ENCODE data around the gene C1QL4. TPM values are rescaled to one million over a fixed set of nuclear protein-coding genes. Genes with fewer than 3 reads are reported as not detected.
"Not testable (repeated sequence)": the region's sequence is repeated elsewhere in the genome, so short reads cannot be mapped to it uniquely, and the experiment has no call there.

The C1QL4 gene
- polyA plus RNA-seq, 1 donor from 2014 or later: not detected

GRCh38 chr12:49342914-49343731 is 6.1 kb upstream of the C1QL4 start:
- Mint-ChIP-seq H3K27me3 (peaks cover 50% of the 10 kb centered on the region), H3K4me3 (peak overlapping the region; percentile 73 to 91 (median 90)), H3K9me3 (peaks cover 0 to 1% (median 0%) of the 10 kb centered on the region in 3 donors), H3K4me1 (peaks cover 20 to 24% (median 23%) of the 10 kb centered on the region in 3 donors), H3K36me3 (no peaks in the 10 kb centered on the region), H3K27ac (peak overlapping the region; percentile 73 to 86 (median 86))

GRCh38 chr12:49342066-49342913 is 5.3 kb upstream of the C1QL4 start:
- peaks cover 0 to 1% (median 0%) of the 10 kb centered on the region in 3 donors for H3K9me3 Mint-ChIP-seq
- peaks cover 49% of the 10 kb centered on the region for H3K27me3 Mint-ChIP-seq
- peak overlapping the region in 2 of 3 donors; percentile 73 to 86 for H3K27ac Mint-ChIP-seq
- no peaks in the 10 kb centered on the region for H3K36me3 Mint-ChIP-seq
- H3K4me3 Mint-ChIP-seq: peak overlapping the region; percentile 73 to 91 (median 90)
- H3K4me1 Mint-ChIP-seq: peaks cover 20 to 22% (median 22%) of the 10 kb centered on the region in 3 donors

GRCh38 chr12:49341777-49342065 is 4.7 kb upstream of the C1QL4 start:
- H3K9me3 Mint-ChIP-seq: peaks cover 0 to 1% (median 0%) of the 10 kb centered on the region in 3 donors
- H3K4me1 Mint-ChIP-seq: peaks cover 16 to 19% (median 18%) of the 10 kb centered on the region in 3 donors
- no peaks in the 10 kb centered on the region for H3K36me3 Mint-ChIP-seq
- H3K27me3 Mint-ChIP-seq: peaks cover 48% of the 10 kb centered on the region
- H3K27ac Mint-ChIP-seq: no peak overlapping the region
- H3K4me3 Mint-ChIP-seq: peak overlapping the region; percentile 19 to 61 (median 38)

- H3K36me3 Mint-ChIP-seq: no peaks in the 10 kb centered on the region
- H3K4me1 Mint-ChIP-seq: peaks cover 15 to 19% (median 15%) of the 10 kb centered on the region in 3 donors
- peaks cover 0 to 1% (median 0%) of the 10 kb centered on the region in 3 donors for H3K9me3 Mint-ChIP-seq
- peak overlapping the region; percentile 19 to 75 (median 34) for H3K4me3 Mint-ChIP-seq
- peaks cover 46% of the 10 kb centered on the region for H3K27me3 Mint-ChIP-seq
- peak overlapping the region in 1 of 3 donors; percentile 47 for H3K27ac Mint-ChIP-seq
These were observed 4.2 kb upstream of the C1QL4 start for GRCh38 chr12:49340971-49341776.

GRCh38 chr12:49340095-49340870 is 3.3 kb upstream of the C1QL4 start:
- Mint-ChIP-seq H3K27me3 (peaks cover 47% of the 10 kb centered on the region), H3K9me3 (no peaks in the 10 kb centered on the region), H3K4me3 (peak overlapping the region in 1 of 4 donors; percentile 75), H3K4me1 (peaks cover 12 to 19% (median 16%) of the 10 kb centered on the region in 3 donors), H3K27ac (peak overlapping the region in 1 of 3 donors; percentile 72), H3K36me3 (no peaks in the 10 kb centered on the region)

- H3K36me3 Mint-ChIP-seq: no peaks in the 10 kb centered on the region
- H3K27me3 Mint-ChIP-seq: peaks cover 53% of the 10 kb centered on the region
- H3K27ac Mint-ChIP-seq: peak overlapping the region in 1 of 3 donors; percentile 25
- no peaks in the 10 kb centered on the region for H3K9me3 Mint-ChIP-seq
- peaks cover 12 to 21% (median 16%) of the 10 kb centered on the region in 3 donors for H3K4me1 Mint-ChIP-seq
- H3K4me3 Mint-ChIP-seq: peak overlapping the region in 1 of 4 donors; percentile 53
These were observed 2.5 kb upstream of the C1QL4 start for GRCh38 chr12:49339464-49339861.

GRCh38 chr12:49338830-49339463 is 2.0 kb upstream of the C1QL4 start:
- Mint-ChIP-seq H3K4me1 (peaks cover 11 to 21% (median 16%) of the 10 kb centered on the region in 3 donors), H3K27me3 (peaks cover 54% of the 10 kb centered on the region), H3K36me3 (no peaks in the 10 kb centered on the region), H3K9me3 (no peaks in the 10 kb centered on the region), H3K4me3 (peak overlapping the region in 2 of 4 donors; percentile 22 to 53), H3K27ac (peak overlapping the region in 1 of 3 donors; percentile 25)

GRCh38 chr12:49335955-49336644 is 888 bp downstream of the C1QL4 start:
- Mint-ChIP-seq H3K4me1 (peaks cover 2 to 15% (median 11%) of the 10 kb centered on the region in 3 donors), H3K27me3 (peaks cover 58% of the 10 kb centered on the region), H3K27ac (peak overlapping the region in 1 of 3 donors; percentile 4), H3K4me3 (peak overlapping the region in 1 of 4 donors; percentile 62), H3K9me3 (no peaks in the 10 kb centered on the region), H3K36me3 (peaks cover 2% of the 10 kb centered on the region)

GRCh38 chr12:49335118-49335954 is 1.7 kb downstream of the C1QL4 start:
- peaks cover 2% of the 10 kb centered on the region for H3K36me3 Mint-ChIP-seq

GRCh38 chr12:49334681-49335080 is 2.3 kb downstream of the C1QL4 start:
- peak overlapping the region in 2 of 4 donors; percentile 34 to 75 for H3K4me3 Mint-ChIP-seq
- peaks cover 2 to 8% (median 6%) of the 10 kb centered on the region in 3 donors for H3K4me1 Mint-ChIP-seq
- H3K27ac Mint-ChIP-seq: peak overlapping the region in 1 of 3 donors; percentile 4
- H3K36me3 Mint-ChIP-seq: peaks cover 2% of the 10 kb centered on the region
- H3K9me3 Mint-ChIP-seq: no peaks in the 10 kb centered on the region
- peaks cover 53% of the 10 kb centered on the region for H3K27me3 Mint-ChIP-seq

More at GRCh38 chr12:49335118-49335954, 1.7 kb downstream of the C1QL4 start:
- H3K4me3 Mint-ChIP-seq: peak overlapping the region; percentile 10 to 70 (median 48)
- peak overlapping the region in 1 of 3 donors; percentile 4 for H3K27ac Mint-ChIP-seq
- peaks cover 55% of the 10 kb centered on the region for H3K27me3 Mint-ChIP-seq
- H3K9me3 Mint-ChIP-seq: no peaks in the 10 kb centered on the region
- peaks cover 2 to 10% (median 8%) of the 10 kb centered on the region in 3 donors for H3K4me1 Mint-ChIP-seq

GRCh38 chr12:49334226-49334625 is 2.8 kb downstream of the C1QL4 start:
- Mint-ChIP-seq H3K27ac (peak overlapping the region in 1 of 3 donors; percentile 4), H3K4me1 (peaks cover 2 to 8% (median 6%) of the 10 kb centered on the region in 3 donors), H3K27me3 (peaks cover 53% of the 10 kb centered on the region), H3K4me3 (peak overlapping the region in 1 of 4 donors; percentile 75), H3K36me3 (peaks cover 2% of the 10 kb centered on the region), H3K9me3 (no peaks in the 10 kb centered on the region)

GRCh38 chr12:49333778-49334177 is 3.2 kb downstream of the C1QL4 start:
- peaks cover 52% of the 10 kb centered on the region for H3K27me3 Mint-ChIP-seq
- H3K4me1 Mint-ChIP-seq, H3K36me3 Mint-ChIP-seq, H3K9me3 Mint-ChIP-seq, H3K4me3 Mint-ChIP-seq, H3K27ac Mint-ChIP-seq: not testable (repeated sequence)
